HG03135 (cell line): Measurements from ENCODE around the gene FOXI3.

Experiments used
- ATAC-seq: cut with Tn5 transposase; IDR thresholded peaks from one replicate; pipeline ENCODE4 v1.9.1; 2021; ENCODE audit warnings: mild to moderate bottlenecking, moderate library complexity; ENCODE audit not compliant: unreplicated experiment

Gene FOXI3

GRCh38 chr2:88452565-88452905 lies at the start of gene FOXI3:
TSS of gene FOXI3 (minus strand) at chr2:88452693. CDS start at chr2:88452535, 158 bp downstream.
- ATAC-seq, result no peak

GRCh38 chr2:88500691-88501090 lies 48.2 kb upstream of the FOXI3 start:
- ATAC-seq, result no peak

GRCh38 chr2:88499204-88499603 lies 46.7 kb upstream of the FOXI3 start:
- no peak for ATAC-seq

- ATAC-seq, result no peak
Observed at GRCh38 chr2:88493481-88493880, 41.0 kb upstream of the FOXI3 start.

GRCh38 chr2:88492002-88492401 lies 39.5 kb upstream of the FOXI3 start:
- no peak for ATAC-seq

- ATAC-seq, result no peak
Observed at GRCh38 chr2:88489181-88489580, 36.7 kb upstream of the FOXI3 start.

GRCh38 chr2:88483200-88483599 lies 30.7 kb upstream of the FOXI3 start:
- no peak for ATAC-seq

GRCh38 chr2:88481691-88482336 lies 29.3 kb upstream of the FOXI3 start:
- no peak for ATAC-seq

- ATAC-seq, result no peak
Observed at GRCh38 chr2:88472811-88473210, 20.3 kb upstream of the FOXI3 start.

GRCh38 chr2:88471083-88471942 lies 18.8 kb upstream of the FOXI3 start:
- ATAC-seq, result no peak

GRCh38 chr2:88469202-88470114 lies 17.0 kb upstream of the FOXI3 start:
- no peak for ATAC-seq

GRCh38 chr2:88464153-88464552 lies 11.7 kb upstream of the FOXI3 start:
- no peak for ATAC-seq

- no peak for ATAC-seq
Observed at GRCh38 chr2:88458633-88459032, 6.1 kb upstream of the FOXI3 start.

GRCh38 chr2:88452980-88453582 lies 588 bp upstream of the FOXI3 start:
- ATAC-seq, result no peak

- ATAC-seq, result no peak
Observed at GRCh38 chr2:88451811-88452564, 505 bp downstream of the FOXI3 start.

GRCh38 chr2:88450925-88451810 lies 1.3 kb downstream of the FOXI3 start:
- ATAC-seq, result no peak

- no peak for ATAC-seq
Observed at GRCh38 chr2:88450186-88450585, 2.3 kb downstream of the FOXI3 start.

GRCh38 chr2:88448248-88448647 lies 4.2 kb downstream of the FOXI3 start:
- ATAC-seq, result no peak

GRCh38 chr2:88443353-88443938 lies 9.0 kb downstream of the FOXI3 start:
- no peak for ATAC-seq
